Omental fat pad (tissue), 4 donors: Measurements from ENCODE around the gene DCHS1. TPM values are rescaled to one million over a fixed set of nuclear protein-coding genes. Genes with fewer than 3 reads are reported as not detected.

Experiments used
- ATAC-seq: fragments of 150-250 bp; one replicate; pipeline ENCODE4 v1.9.1; 2016; ENCODE audit warnings: mild to moderate bottlenecking, moderate library complexity; ENCODE audit not compliant: low FRiP score
- DNase-seq: peaks from one replicate; pipeline ENCODE4 v3.0.0-alpha.2; 2019; ENCODE audit warnings: low spot score
- total RNA-seq, 4 donors: library from RNA; depleted of rRNA; stranded (reverse); fragments of >200 nt; gene quantifications; one replicate each; pipeline ENCODE4 v1.1.0, GENCODE V29; 2016
- TF ChIP-seq, protein P1 (sequence below), 3 donors: fragments of 450-650 bp; IDR thresholded peaks; one replicate each; pipeline ENCODE4 v1.5.1; 2016 to 2017; ENCODE audit warnings: antibody characterized with exemption in 3 of 3, mild to moderate bottlenecking in 3 of 3, moderate library complexity in 2 of 3

Gene DCHS1
- total RNA-seq, 4 donors from 2014 or later: 12.6 to 26.3 (median 19.4) TPM

DNA sequence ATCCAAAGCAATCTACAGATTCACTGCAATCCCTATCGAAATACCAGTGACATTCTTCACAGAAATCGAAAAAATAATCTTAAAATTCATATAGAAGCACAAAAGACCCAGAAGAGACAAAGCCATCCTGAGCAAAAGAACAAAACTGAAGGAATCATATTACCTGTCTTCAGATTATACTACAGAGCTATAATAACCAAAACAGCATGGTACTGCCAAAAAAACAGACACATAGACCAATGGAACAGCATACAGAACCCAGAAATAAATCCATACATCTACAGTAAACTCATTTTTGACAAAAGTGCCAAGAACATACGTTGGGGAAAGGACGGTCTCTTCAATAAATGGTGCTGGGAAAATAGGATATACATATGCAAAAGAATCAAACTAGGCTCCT lies 71.1 kb downstream of the DCHS1 start:
- no peak for ATAC-seq
- DNase-seq: no peak
- TF ChIP-seq, protein P1, sequence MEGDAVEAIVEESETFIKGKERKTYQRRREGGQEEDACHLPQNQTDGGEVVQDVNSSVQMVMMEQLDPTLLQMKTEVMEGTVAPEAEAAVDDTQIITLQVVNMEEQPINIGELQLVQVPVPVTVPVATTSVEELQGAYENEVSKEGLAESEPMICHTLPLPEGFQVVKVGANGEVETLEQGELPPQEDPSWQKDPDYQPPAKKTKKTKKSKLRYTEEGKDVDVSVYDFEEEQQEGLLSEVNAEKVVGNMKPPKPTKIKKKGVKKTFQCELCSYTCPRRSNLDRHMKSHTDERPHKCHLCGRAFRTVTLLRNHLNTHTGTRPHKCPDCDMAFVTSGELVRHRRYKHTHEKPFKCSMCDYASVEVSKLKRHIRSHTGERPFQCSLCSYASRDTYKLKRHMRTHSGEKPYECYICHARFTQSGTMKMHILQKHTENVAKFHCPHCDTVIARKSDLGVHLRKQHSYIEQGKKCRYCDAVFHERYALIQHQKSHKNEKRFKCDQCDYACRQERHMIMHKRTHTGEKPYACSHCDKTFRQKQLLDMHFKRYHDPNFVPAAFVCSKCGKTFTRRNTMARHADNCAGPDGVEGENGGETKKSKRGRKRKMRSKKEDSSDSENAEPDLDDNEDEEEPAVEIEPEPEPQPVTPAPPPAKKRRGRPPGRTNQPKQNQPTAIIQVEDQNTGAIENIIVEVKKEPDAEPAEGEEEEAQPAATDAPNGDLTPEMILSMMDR (IDR thresholded peaks at IDR 0.05): no peak

DNA sequence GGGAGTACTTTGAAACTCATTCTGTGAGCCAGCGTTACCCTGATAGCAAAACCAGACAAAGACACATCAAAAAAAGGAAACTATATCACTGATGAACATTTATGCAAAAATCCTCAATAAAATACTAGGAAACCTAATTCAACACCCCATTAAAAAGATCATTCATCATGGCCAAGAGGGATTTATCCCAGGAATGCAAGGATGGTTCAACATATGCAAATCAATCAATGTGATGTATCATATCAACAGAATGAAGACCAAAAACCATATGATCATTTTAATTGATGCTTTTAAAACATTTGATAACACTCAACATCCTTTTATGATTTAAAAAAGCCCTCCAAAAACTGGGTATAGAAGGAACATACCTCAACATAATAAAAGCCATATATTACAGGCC lies 72.0 kb downstream of the DCHS1 start:
- ATAC-seq (no peak), DNase-seq (no peak)
- TF ChIP-seq, protein P1 (IDR thresholded peaks at IDR 0.05): no peak

DNA sequence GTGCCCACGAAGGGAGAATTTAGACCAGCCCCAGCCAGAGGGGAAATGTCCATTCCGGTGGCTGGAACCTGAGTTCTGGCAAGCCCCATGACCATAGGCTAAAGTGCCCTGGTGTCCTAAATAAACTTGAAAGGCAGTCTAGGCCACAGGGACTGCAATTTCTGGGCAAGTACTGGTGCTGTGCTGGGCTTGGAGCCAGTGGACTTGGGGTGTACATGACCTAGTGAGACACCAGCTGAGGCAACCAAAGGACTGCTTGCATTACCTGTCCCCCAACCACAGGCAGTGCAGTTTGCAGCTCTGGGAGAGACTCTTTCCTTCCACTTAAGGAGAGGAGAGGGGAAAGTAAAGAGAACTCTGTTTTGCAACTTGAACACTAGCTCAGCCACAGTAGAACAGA lies 75.9 kb downstream of the DCHS1 start:
- DNase-seq: no peak
- TF ChIP-seq, protein P1 (IDR thresholded peaks at IDR 0.05): no peak
- ATAC-seq: no peak

DNA sequence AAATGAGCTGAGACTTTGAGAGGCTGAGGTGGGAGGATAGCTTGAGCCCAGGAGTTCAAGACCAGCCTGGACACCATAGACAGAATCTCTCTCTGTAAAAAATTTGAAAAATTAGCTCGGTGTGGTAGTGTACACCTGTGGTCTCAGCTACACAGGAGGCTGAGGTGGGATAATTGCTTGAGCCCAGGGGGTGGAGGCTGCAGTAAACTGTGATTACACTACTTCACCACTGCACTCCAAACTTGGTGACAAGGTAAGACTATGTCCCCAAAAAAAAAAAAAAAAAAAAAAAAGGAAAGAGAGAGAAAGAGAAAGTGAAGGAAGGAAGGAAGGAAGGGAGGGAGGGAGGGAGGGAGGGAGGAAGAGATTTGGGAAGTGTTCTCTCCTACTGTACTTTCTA lies 77.5 kb downstream of the DCHS1 start:
- no peak for ATAC-seq

DNA sequence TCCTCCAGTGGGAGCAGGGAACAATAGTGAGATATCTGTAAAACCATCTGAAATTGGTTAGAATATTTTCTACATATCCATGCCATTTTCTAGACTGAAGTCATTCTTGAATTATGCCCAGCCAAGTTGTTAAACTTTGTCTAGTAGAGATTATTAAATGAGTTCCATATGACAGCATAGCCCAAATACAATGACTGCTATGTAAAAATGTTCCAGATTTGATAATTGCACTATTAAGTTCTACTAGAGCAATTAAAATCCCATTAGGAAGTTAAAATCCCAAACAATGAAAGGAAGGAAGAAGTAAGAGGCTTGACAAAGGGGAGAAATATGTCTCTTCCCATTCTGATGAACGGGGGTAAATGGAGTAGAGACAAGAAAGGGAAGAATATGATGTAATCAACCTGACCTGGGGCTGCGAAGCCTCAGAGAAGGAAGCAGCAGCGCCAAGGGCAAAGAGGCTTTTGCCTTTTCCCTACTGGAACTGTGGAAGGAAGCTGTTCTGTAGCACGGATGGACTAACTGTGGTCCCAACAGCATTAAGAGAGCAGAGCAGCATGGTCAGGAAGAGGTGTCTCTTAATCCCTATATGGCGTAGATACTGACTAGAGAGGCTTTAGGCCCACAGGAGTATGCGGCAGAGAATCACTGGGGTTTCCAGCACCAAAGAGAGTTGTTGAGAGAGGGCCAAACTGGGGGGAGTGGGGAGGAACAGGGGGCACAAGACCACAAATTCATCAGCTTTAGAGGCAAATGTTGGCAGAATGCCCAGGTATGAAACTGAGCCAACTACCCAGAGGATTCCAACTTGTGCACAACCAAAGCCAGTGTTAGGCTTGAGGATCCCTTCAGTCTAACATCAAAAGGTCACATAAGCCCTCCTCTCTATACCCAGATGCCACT lies 78.9 kb downstream of the DCHS1 start:
- ATAC-seq (no peak), DNase-seq (no peak)

More for the DNA sequence above, 77.5 kb downstream of the DCHS1 start:
- DNase-seq: no peak
- TF ChIP-seq, protein P1 (IDR thresholded peaks at IDR 0.05): no peak

DNA sequence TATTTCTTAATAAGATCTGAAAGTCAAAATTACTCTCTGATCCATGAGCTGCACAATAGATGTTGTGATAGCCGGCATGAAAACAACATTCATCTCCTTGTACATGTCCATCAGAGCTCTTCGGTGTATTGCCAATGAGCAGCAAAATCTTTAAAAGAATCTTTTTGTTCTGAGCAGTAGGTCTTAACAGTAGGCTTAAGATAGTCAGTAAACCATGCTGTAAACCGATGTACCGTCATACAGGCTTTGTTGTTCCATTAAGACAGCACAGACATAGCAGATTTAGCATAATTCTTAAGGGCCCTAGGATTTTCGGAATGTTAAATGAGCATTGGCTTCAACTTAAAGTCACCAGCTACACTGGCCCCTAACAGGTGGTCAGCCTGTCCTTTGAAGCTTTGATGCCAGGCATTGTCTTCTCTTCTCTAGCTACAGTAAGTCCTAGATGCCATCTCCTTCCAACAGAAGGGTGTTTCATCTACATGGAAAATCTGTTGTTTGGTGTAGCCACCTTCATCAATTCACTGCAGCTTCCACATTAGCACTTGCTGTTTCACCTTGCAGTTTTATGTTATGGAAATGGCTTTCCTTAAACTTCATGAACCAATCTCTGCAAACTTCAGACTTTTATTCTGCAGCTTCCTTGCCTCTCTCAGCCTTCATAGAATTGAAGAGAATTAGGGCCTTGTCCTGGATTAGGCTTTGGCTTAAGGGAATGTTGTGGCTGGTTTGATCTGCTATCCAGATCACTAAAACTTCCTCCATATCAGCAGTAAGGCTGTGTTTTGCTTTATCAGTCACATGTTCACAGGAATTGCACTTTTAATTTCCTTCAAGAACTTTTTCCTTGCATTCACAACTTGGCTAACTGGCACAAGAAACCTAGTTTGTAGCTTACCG lies 80.5 kb downstream of the DCHS1 start:
- ATAC-seq (no peak), DNase-seq (no peak)
- TF ChIP-seq, protein P1 (IDR thresholded peaks at IDR 0.05): no peak

More for the DNA sequence above, 78.9 kb downstream of the DCHS1 start:
- TF ChIP-seq, protein P1 (IDR thresholded peaks at IDR 0.05): no peak
